HepG2 (cell line): ENCODE results near the gene BHLHE23. TPM values are rescaled to one million over a fixed set of nuclear protein-coding genes. Genes with fewer than 3 reads are reported as not detected.

Experiments used
- ATAC-seq: fragments of 200-7000 bp; cut with Tn5 transposase; 3 replicates; pipeline ENCODE4 v1.9.1; 2020; ENCODE audit warnings: mild to moderate bottlenecking, moderate library complexity
- BruUV-seq: library from RNA; stranded (reverse); fragments of 400-500 nt; replicated peaks from 2 replicates; lab custom pipeline; 2021; lab: Mats Ljungman, UMichigan
- CTCF ChIA-PET: fragments of 300-600 bp; formaldehyde crosslinking; extraction: SDS; loops from one replicate; lab custom pipeline; 2021; ENCODE audit warnings: low total read pairs, inconsistent platforms, low intra/inter-chr PET ratio; lab: Yijun Ruan, JAX
- POLR2A ChIA-PET: fragments of 350-600 bp; sonication (Branson Sonifier 250); formaldehyde crosslinking; loops from one replicate; lab custom pipeline; 2020; ENCODE audit warnings: antibody characterized with exemption, inconsistent platforms; lab: Yijun Ruan, JAX
- DNase-seq: peaks from one replicate; pipeline ENCODE4 v3.0.0-alpha.2; 2015; ENCODE audit warnings: low spot score
- FAIRE-seq: peaks from 3 replicates; lab custom pipeline; 2011; peaks lifted over from hg19 to GRCh38; lab: Jason Lieb, UNC
- H2AFZ ChIP-seq: one replicate; pipeline ENCODE4 v1.6.1; 2011; ENCODE audit warnings: low read length, inconsistent platforms
- H3K27ac ChIP-seq: fragments of 300-600 bp; 3 replicates; pipeline ENCODE4 v1.8.0; 2011; ENCODE audit warnings: mixed run types, mild to moderate bottlenecking, mixed read lengths, low read length, inconsistent platforms; ENCODE audit not compliant: insufficient read depth; ENCODE audit errors: extremely low read length
- H3K27me3 ChIP-seq, 2 experiments: fragments of 200-600 bp in 1 of 2; 2 replicates in 1 of 2; 3 replicates in 1 of 2; pipeline versions ENCODE4 v1.6.0 to v1.8.0; 2011; ENCODE audit warnings: low read length in 2 of 2, mild to moderate bottlenecking in 2 of 2, moderate library complexity in 2 of 2, inconsistent platforms in 1 of 2; ENCODE audit not compliant: insufficient read depth in 2 of 2, control insufficient read depth in 1 of 2
- H3K36me3 ChIP-seq, 2 experiments: fragments of 200-600 bp in 1 of 2; replicated peaks in 1 of 2; 2 replicates in 1 of 2; 3 replicates in 1 of 2; pipeline versions ENCODE4 v1.5.1 to v1.8.0; 2011; ENCODE audit warnings: low read length in 2 of 2, inconsistent platforms in 1 of 2; ENCODE audit not compliant: insufficient read depth in 2 of 2, control insufficient read depth in 1 of 2
- H3K4me1 ChIP-seq: 2 replicates; pipeline ENCODE4 v1.5.1; 2012; ENCODE audit warnings: low read length, inconsistent platforms; ENCODE audit not compliant: insufficient read depth
- H3K4me2 ChIP-seq: 2 replicates; pipeline ENCODE4 v1.6.0; 2011; ENCODE audit warnings: low read depth, low read length, inconsistent platforms
- H3K4me3 ChIP-seq, 3 experiments: fragments of 200-600 bp in 1 of 3; sonication (generic), shearing (Covaris generic) in 1 of 3; replicated peaks in 1 of 3; 2 replicates each; pipeline ENCODE4 v1.5.1; 2011 to 2016; ENCODE audit warnings: low read length in 3 of 3, inconsistent platforms in 2 of 3, low read depth in 2 of 3, mild to moderate bottlenecking in 2 of 3, control low read depth in 1 of 3, mixed read lengths in 1 of 3; ENCODE audit not compliant: insufficient read depth in 1 of 3
- H3K79me2 ChIP-seq: one replicate; pipeline ENCODE4 v1.6.1; 2011; ENCODE audit warnings: low read length, inconsistent platforms; ENCODE audit not compliant: insufficient read depth
- H3K9ac ChIP-seq: 2 replicates; pipeline ENCODE4 v1.6.0; 2011; ENCODE audit warnings: mild to moderate bottlenecking, low read depth, low read length, inconsistent platforms; ENCODE audit not compliant: insufficient read depth
- H3K9me3 ChIP-seq: 2 replicates; pipeline ENCODE4 v1.5.1; 2012; ENCODE audit warnings: mild to moderate bottlenecking, low read length
- H4K20me1 ChIP-seq: 2 replicates; pipeline ENCODE4 v1.6.0; 2011; ENCODE audit warnings: inconsistent platforms, mild to moderate bottlenecking, low read length, moderate library complexity; ENCODE audit not compliant: insufficient read depth
- ARID4A ChIP-seq: sonication (generic); formaldehyde crosslinking; IDR thresholded peaks from 2 replicates; pipeline ENCODE4 v1.5.0; 2020; ENCODE audit warnings: mild to moderate bottlenecking, missing genetic modification reagents, borderline replicate concordance
- BRD4 ChIP-seq: sonication (generic); formaldehyde crosslinking; IDR thresholded peaks from 2 replicates; pipeline ENCODE4 v1.4.0; 2020; ENCODE audit warnings: missing genetic modification reagents
- CENPX ChIP-seq: sonication (generic); formaldehyde crosslinking; IDR thresholded peaks from 2 replicates; pipeline ENCODE4 v1.9.0; 2021; ENCODE audit warnings: mild to moderate bottlenecking, missing genetic modification reagents, moderate library complexity
- ELF4 ChIP-seq: sonication (generic); formaldehyde crosslinking; IDR thresholded peaks from 2 replicates; pipeline ENCODE4 v1.5.0; 2020; ENCODE audit warnings: missing genetic modification reagents, mild to moderate bottlenecking, moderate library complexity, borderline replicate concordance
- HOXA5 ChIP-seq: sonication (generic); formaldehyde crosslinking; IDR thresholded peaks from 2 replicates; pipeline ENCODE4 v1.4.0; 2020; ENCODE audit warnings: missing genetic modification reagents
- KDM1A ChIP-seq: IDR thresholded peaks from 2 replicates; pipeline ENCODE4 v1.6.1; 2016; ENCODE audit warnings: missing compliant biosample characterization
- KLF11 ChIP-seq: IDR thresholded peaks from 2 replicates; pipeline ENCODE4 v1.6.1; 2016; ENCODE audit warnings: missing compliant biosample characterization
- NFATC3 ChIP-seq: sonication (generic); formaldehyde crosslinking; IDR thresholded peaks from 2 replicates; pipeline ENCODE4 v1.5.1; 2020; ENCODE audit warnings: mild to moderate bottlenecking, missing genetic modification reagents
- NFIC ChIP-seq: IDR thresholded peaks from 2 replicates; pipeline ENCODE4 v1.6.1; 2012; ENCODE audit warnings: mild to moderate bottlenecking, low read length, inconsistent platforms
- PBX2 ChIP-seq: IDR thresholded peaks from 2 replicates; pipeline ENCODE4 v1.6.1; 2016; ENCODE audit warnings: control low read depth
- PTBP1 ChIP-seq: fragments of 200-400 bp; formaldehyde crosslinking; IDR thresholded peaks from 2 replicates; pipeline ENCODE4 v1.6.1; 2018; ENCODE audit warnings: low read length, low read depth; ENCODE audit not compliant: poor library complexity, severe bottlenecking
- RBAK ChIP-seq: sonication (generic); formaldehyde crosslinking; IDR thresholded peaks from 2 replicates; pipeline ENCODE4 v1.5.1; 2020; ENCODE audit warnings: mild to moderate bottlenecking, missing genetic modification reagents
- SIN3B ChIP-seq: fragments of 150-350 bp; IDR thresholded peaks from 2 replicates; pipeline ENCODE4 v1.6.1; 2014; ENCODE audit warnings: low read length
- SRSF4 ChIP-seq: fragments of 200-400 bp; formaldehyde crosslinking; IDR thresholded peaks from one replicate; pipeline ENCODE4 v1.6.1; 2018; ENCODE audit warnings: mild to moderate bottlenecking, low read depth, low read length, moderate library complexity; ENCODE audit not compliant: poor library complexity, severe bottlenecking
- TP53 ChIP-seq: sonication (generic); formaldehyde crosslinking; conservative IDR thresholded peaks from 2 replicates; pipeline ENCODE4 v1.4.0; 2020; ENCODE audit warnings: missing genetic modification reagents
- ZMAT5 ChIP-seq: sonication (generic); formaldehyde crosslinking; IDR thresholded peaks from 2 replicates; pipeline ENCODE4 v1.5.0; 2020; ENCODE audit warnings: mild to moderate bottlenecking, low read depth, missing genetic modification reagents, borderline replicate concordance
- ZNF180 ChIP-seq: sonication (generic); formaldehyde crosslinking; IDR thresholded peaks from 2 replicates; pipeline ENCODE4 v1.4.0; 2020; ENCODE audit warnings: low read depth, missing genetic modification reagents, borderline replicate concordance
- ZNF30 ChIP-seq: sonication (generic); formaldehyde crosslinking; IDR thresholded peaks from 2 replicates; pipeline ENCODE4 v1.5.0; 2020; ENCODE audit warnings: mild to moderate bottlenecking, missing genetic modification reagents
- ZNF513 ChIP-seq: sonication (generic); formaldehyde crosslinking; conservative IDR thresholded peaks from 2 replicates; pipeline ENCODE4 v1.5.0; 2020; ENCODE audit warnings: missing genetic modification reagents
- WGBS: methylation state at CpG from one replicate; pipeline ENCODE4 v1.1.6; 2017; ENCODE audit warnings: low lambda C conversion rate; 5-methylcytosine and 5-hydroxymethylcytosine counted together
- in situ Hi-C: cut with HindIII; loops from 2 replicates; pipeline ENCODE4 v1.10.0; 2017; ENCODE audit warnings: low pct_unique_long_range_greater_than_20kb; ENCODE audit not compliant: extremely low pct_ligation_motif_present
- intact Hi-C: fragments of 100-400 bp; cut with micrococcal nuclease; formaldehyde crosslinking; loops from one replicate; pipeline ENCODE4 v1.10.0; 2022; ENCODE audit not compliant: unreplicated experiment
- polyA plus RNA-seq, 8 experiments: library from polyadenylated mRNA; depleted of rRNA in 3 of 8; stranded (reverse) in 7 of 8; unstranded in 1 of 8; fragments of >200 nt; fragmentation: Illumina TruSeq in 4 of 8; extraction: Trizol in 4 of 8; gene quantifications; 2 replicates each; pipeline versions ENCODE4 v1.2.1 to v1.2.3, GENCODE V29; 2011 to 2016; ENCODE audit warnings: low read depth in 4 of 8, missing spikeins in 1 of 8, mixed read lengths in 1 of 8; ENCODE audit not compliant: insufficient read depth in 1 of 8
- total RNA-seq, 5 experiments: library from RNA; depleted of rRNA; stranded (reverse); fragments of >200 nt; fragmentation: Illumina TruSeq; extraction: Trizol; gene quantifications; 2 replicates each; pipeline ENCODE4 v1.2.3, GENCODE V29; 2016; ENCODE audit warnings: low read depth in 1 of 5
- TF ChIP-seq, protein P1 (sequence below): sonication (generic); formaldehyde crosslinking; IDR thresholded peaks from 2 replicates; pipeline ENCODE4 v1.8.1; 2023; ENCODE audit warnings: mild to moderate bottlenecking, missing genetic modification reagents, borderline replicate concordance

Gene BHLHE23
- total and polyA plus RNA-seq, 2 of the 13 experiments (the other 11 are each of a cell fraction or from before 2014, with no cell fraction given): not detected

- no peaks in the 10 kb centered on the region for H3K27me3 ChIP-seq
- H4K20me1 ChIP-seq: peaks cover 69% of the 10 kb centered on the region; the same call in 1 of the 2 replicates
- ATAC-seq (no peak), DNase-seq (no peak), FAIRE-seq (no peak)
- H3K9ac ChIP-seq: no peak overlapping the region
- no peaks in the 10 kb centered on the region for H3K79me2 ChIP-seq
- H3K4me1 ChIP-seq: peaks cover 10% of the 10 kb centered on the region
- POLR2A ChIA-PET: no interaction called here
- H2AFZ ChIP-seq: no peak overlapping the region
- no peaks in the 10 kb centered on the region for H3K9me3 ChIP-seq
- intact Hi-C loops: no loop called here
- no TSS peak for BruUV-seq
- H3K4me3 ChIP-seq: no peak overlapping the region
- CTCF ChIA-PET: no interaction called here
- no peak overlapping the region for H3K4me2 ChIP-seq
- H3K27ac ChIP-seq: no peak overlapping the region
- peaks cover 61 to 67% of the 10 kb centered on the region in 2 experiments for H3K36me3 ChIP-seq
- WGBS: 97% methylated on average over 19 of the region's 20 CpGs
- in situ Hi-C loops: no loop called here
- TF ChIP-seq ARID4A (CRISPR knock-in tag) (no peak), CENPX (CRISPR knock-in tag) (no peak), KLF11 (no peak), NFIC (no peak), KDM1A (no peak), ZNF180 (CRISPR knock-in tag) (no peak), BRD4 (CRISPR knock-in tag) (no peak), ZNF30 (CRISPR knock-in tag) (no peak), NFATC3 (CRISPR knock-in tag) (no peak), PTBP1 (no peak), ZNF513 (CRISPR knock-in tag) (no peak), TP53 (CRISPR knock-in tag) (no peak), PBX2 (CRISPR knock-in tag) (no peak), SRSF4 (no peak), SIN3B (no peak), ZMAT5 (CRISPR knock-in tag) (no peak), HOXA5 (no peak), RBAK (CRISPR knock-in tag) (no peak), ELF4 (no peak)
- TF ChIP-seq, protein P1, sequence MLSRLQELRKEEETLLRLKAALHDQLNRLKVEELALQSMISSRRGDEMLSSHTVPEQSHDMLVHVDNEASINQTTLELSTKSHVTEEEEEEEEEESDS (CRISPR knock-in tag): no peak
Observed at GRCh38 chr20:62964700-62965099, 42.1 kb downstream of the BHLHE23 start.
